Activated CD4-positive, alpha-beta memory T cell treated with anti-CD3 and anti-CD28 coated beads, Interleukin-2, amount 10 ng/mL, durations not matched to agents 7 days and 5 days (primary cell): ENCODE results near the gene PRR11. TPM values are rescaled to one million over a fixed set of nuclear protein-coding genes. Genes with fewer than 3 reads are reported as not detected.
"Not testable (repeated sequence)": the region's sequence is repeated elsewhere in the genome, so short reads cannot be mapped to it uniquely, and the experiment has no call there.

ENCODE experiments used
- CTCF ChIA-PET: fragments of 350-600 bp; sonication (Branson Sonifier 250); formaldehyde crosslinking; loops from one replicate; lab custom pipeline; 2021; ENCODE audit warnings: antibody characterized with exemption, inconsistent platforms; lab: Charles Lee
- POLR2A ChIA-PET: fragments of 350-600 bp; sonication (Branson Sonifier 250); formaldehyde crosslinking; loops from one replicate; lab custom pipeline; 2021; ENCODE audit warnings: antibody characterized with exemption; lab: Charles Lee
- DNase-seq: peaks from one replicate; pipeline ENCODE4 v3.0.0-alpha.2; 2020
- H3K27ac Mint-ChIP-seq: one replicate; pipeline ENCODE4 v1.8.0; 2021; ENCODE audit warnings: mild to moderate bottlenecking, mixed read lengths
- H3K27me3 Mint-ChIP-seq: one replicate; pipeline ENCODE4 v1.8.0; 2021; ENCODE audit warnings: mixed read lengths
- H3K36me3 Mint-ChIP-seq: one replicate; pipeline ENCODE4 v1.8.0; 2021; ENCODE audit warnings: low read depth, mixed read lengths
- H3K4me1 Mint-ChIP-seq: one replicate; pipeline ENCODE4 v1.8.0; 2021; ENCODE audit warnings: mixed read lengths
- H3K4me3 Mint-ChIP-seq: one replicate; pipeline ENCODE4 v1.8.0; 2021; ENCODE audit warnings: mild to moderate bottlenecking, mixed read lengths
- H3K9me3 Mint-ChIP-seq: one replicate; pipeline ENCODE4 v1.8.0; 2021; ENCODE audit warnings: mixed read lengths
- total RNA-seq, 2 experiments: library from RNA; stranded (reverse); gene quantifications; one replicate each; pipeline ENCODE4 v1.2.3, GENCODE V29; 2021

PRR11 gene
- total RNA-seq, 2 experiments from 2014 or later: 68.2 to 70.6 TPM

GRCh38 chr17:59185997-59186396 is 30.5 kb downstream of the PRR11 start:
- POLR2A ChIA-PET: no interaction called here
- H3K4me3 Mint-ChIP-seq: no peak overlapping the region
- no peak overlapping the region for H3K27ac Mint-ChIP-seq
- DNase-seq: no peak
- H3K9me3 Mint-ChIP-seq: no peaks in the 10 kb centered on the region
- no peaks in the 10 kb centered on the region for H3K27me3 Mint-ChIP-seq
- no peaks in the 10 kb centered on the region for H3K4me1 Mint-ChIP-seq
- H3K36me3 Mint-ChIP-seq: peaks cover 66% of the 10 kb centered on the region
- CTCF ChIA-PET: interaction anchor here (0.6 kb wide), 1 partner anchor 47 kb away, joined by 5 read pairs; no protein-coding TSS in a partner anchor

GRCh38 chr17:59186850-59187249 is 31.3 kb downstream of the PRR11 start:
- ChIA-PET CTCF (no interaction called here), POLR2A (no interaction called here)
- Mint-ChIP-seq H3K36me3 (peaks cover 65% of the 10 kb centered on the region), H3K4me3 (no peak overlapping the region), H3K27ac (no peak overlapping the region), H3K9me3 (no peaks in the 10 kb centered on the region), H3K4me1 (no peaks in the 10 kb centered on the region), H3K27me3 (no peaks in the 10 kb centered on the region)
- no peak for DNase-seq

GRCh38 chr17:59190806-59191205 is 35.3 kb downstream of the PRR11 start:
- Mint-ChIP-seq H3K4me1 (no peaks in the 10 kb centered on the region), H3K36me3 (peaks cover 63% of the 10 kb centered on the region), H3K9me3 (no peaks in the 10 kb centered on the region), H3K4me3 (no peak overlapping the region), H3K27ac (no peak overlapping the region), H3K27me3 (no peaks in the 10 kb centered on the region)
- ChIA-PET POLR2A (interaction anchor here (1.9 kb wide), 1 partner anchor 20 kb away, joined by 5 read pairs; no protein-coding TSS in a partner anchor), CTCF (no interaction called here)
- no peak for DNase-seq

- DNase-seq: no peak
- ChIA-PET POLR2A (interaction anchor here (1.2 kb wide), 1 partner anchor 18 kb away, joined by 4 read pairs; no protein-coding TSS in a partner anchor), CTCF (interaction anchor here (0.6 kb wide), 1 partner anchor 16 kb away, joined by 5 read pairs; the partner anchor contains the start of gene SMG8)
Measured at GRCh38 chr17:59193336-59193862, 37.9 kb downstream of the PRR11 start.

GRCh38 chr17:59199398-59199797 is 43.9 kb downstream of the PRR11 start:
- Mint-ChIP-seq H3K36me3 (peaks cover 47% of the 10 kb centered on the region), H3K9me3 (no peaks in the 10 kb centered on the region), H3K27ac (no peak overlapping the region), H3K27me3 (no peaks in the 10 kb centered on the region), H3K4me3 (no peak overlapping the region), H3K4me1 (no peaks in the 10 kb centered on the region)
- ChIA-PET POLR2A (no interaction called here), CTCF (no interaction called here)
- DNase-seq: no peak

More at GRCh38 chr17:59193336-59193862, 37.9 kb downstream of the PRR11 start:
- no peaks in the 10 kb centered on the region for H3K4me1 Mint-ChIP-seq
- no peak overlapping the region for H3K27ac Mint-ChIP-seq
- H3K9me3 Mint-ChIP-seq: no peaks in the 10 kb centered on the region
- peaks cover 51% of the 10 kb centered on the region for H3K36me3 Mint-ChIP-seq
- no peaks in the 10 kb centered on the region for H3K27me3 Mint-ChIP-seq
- no peak overlapping the region for H3K4me3 Mint-ChIP-seq

- ChIA-PET CTCF (no interaction called here), POLR2A (interaction anchor here (1.6 to 1.7 kb wide), 2 partner anchors 8 to 10 kb away, joined by 3 to 5 read pairs; partner anchors contain the start of gene SMG8)
- Mint-ChIP-seq H3K27ac (no peak overlapping the region), H3K36me3 (peaks cover 38% of the 10 kb centered on the region), H3K4me1 (no peaks in the 10 kb centered on the region), H3K9me3 (no peaks in the 10 kb centered on the region), H3K4me3 (no peak overlapping the region), H3K27me3 (no peaks in the 10 kb centered on the region)
- no peak for DNase-seq
Measured at GRCh38 chr17:59202320-59202719, 46.8 kb downstream of the PRR11 start.

- no peak overlapping the region for H3K27ac Mint-ChIP-seq
- POLR2A ChIA-PET: interaction anchor here (1.3 to 3.6 kb wide), 4 partner anchors 9 to 588 kb away, joined by 4 to 38 read pairs (median 4); partner anchors contain the start of genes PRR11, SKA2 and SMG8
- no peak for DNase-seq
- CTCF ChIA-PET: interaction anchor here (0.9 to 1.1 kb wide), 3 partner anchors 9 to 110 kb away, joined by 4 to 20 read pairs (median 5); partner anchors contain the start of gene SMG8
- H3K9me3 Mint-ChIP-seq: no peaks in the 10 kb centered on the region
- H3K4me1 Mint-ChIP-seq: peaks cover 18% of the 10 kb centered on the region
- H3K36me3 Mint-ChIP-seq: peaks cover 10% of the 10 kb centered on the region
- no peaks in the 10 kb centered on the region for H3K27me3 Mint-ChIP-seq
- H3K4me3 Mint-ChIP-seq: peak overlapping the region; percentile 89
Measured at GRCh38 chr17:59219370-59219769, 63.8 kb downstream of the PRR11 start.

- DNase-seq: no peak
- CTCF ChIA-PET: interaction anchor here (0.5 to 1.1 kb wide), 15 partner anchors 9 to 340 kb away, joined by 3 to 20 read pairs (median 3); partner anchors contain the start of gene SMG8
- H3K36me3 Mint-ChIP-seq: peaks cover 5% of the 10 kb centered on the region
- no peaks in the 10 kb centered on the region for H3K27me3 Mint-ChIP-seq
- H3K4me1 Mint-ChIP-seq: peaks cover 14% of the 10 kb centered on the region
- peak overlapping the region; percentile 34 for H3K27ac Mint-ChIP-seq
- POLR2A ChIA-PET: interaction anchor here (0.7 to 3.6 kb wide), 6 partner anchors 10 to 588 kb away, joined by 3 to 38 read pairs (median 4); partner anchors contain the start of genes PRR11, SKA2 and SMG8
- H3K4me3 Mint-ChIP-seq: peak overlapping the region; percentile 89
- no peaks in the 10 kb centered on the region for H3K9me3 Mint-ChIP-seq
Measured at GRCh38 chr17:59219992-59220327, 64.4 kb downstream of the PRR11 start.

- peak; percentile 97 for DNase-seq
- Mint-ChIP-seq H3K27ac (peak within 1 kb of the TSS; percentile 64), H3K4me3 (peak within 1 kb of the TSS; percentile 89), H3K4me1 (peaks cover 14% of the 10 kb centered on the region), H3K9me3 (no peaks in the 10 kb centered on the region), H3K27me3 (no peaks in the 10 kb centered on the region), H3K36me3 (peaks cover 4% of the 10 kb centered on the region)
- CTCF ChIA-PET: interaction anchor here (0.5 to 1.1 kb wide), 16 partner anchors 8 to 340 kb away, joined by 3 to 20 read pairs (median 3); partner anchors contain the start of gene SMG8
- POLR2A ChIA-PET: interaction anchor here (0.6 to 3.6 kb wide), 7 partner anchors 10 to 589 kb away, joined by 3 to 38 read pairs (median 4); partner anchors contain the start of genes PRR11, SKA2 and SMG8
Measured at GRCh38 chr17:59220328-59221158, 65.0 kb downstream of the PRR11 start, which contains the start of gene GDPD1. TSS of gene GDPD1 (plus strand) at chr17:59220511. CDS start at chr17:59220610, 99 bp downstream.

GRCh38 chr17:59221159-59221847 is 65.8 kb downstream of the PRR11 start:
- peaks cover 14% of the 10 kb centered on the region for H3K4me1 Mint-ChIP-seq
- ChIA-PET CTCF (interaction anchor here (0.6 to 1.0 kb wide), 2 partner anchors 96 to 215 kb away, joined by 4 read pairs; no protein-coding TSS in a partner anchor), POLR2A (interaction anchor here (3.6 kb wide), 1 partner anchor 11 kb away, joined by 38 read pairs; the partner anchor contains the start of gene SMG8)
- H3K36me3 Mint-ChIP-seq: peaks cover 4% of the 10 kb centered on the region
- H3K27ac Mint-ChIP-seq: peak overlapping the region; percentile 64
- H3K4me3 Mint-ChIP-seq: peak overlapping the region; percentile 89
- H3K9me3 Mint-ChIP-seq: no peaks in the 10 kb centered on the region
- no peaks in the 10 kb centered on the region for H3K27me3 Mint-ChIP-seq
- no peak for DNase-seq

GRCh38 chr17:59223813-59224212 is 68.3 kb downstream of the PRR11 start:
- CTCF ChIA-PET: no interaction called here
- Mint-ChIP-seq H3K9me3 (no peaks in the 10 kb centered on the region), H3K27ac (no peak overlapping the region), H3K4me3 (no peak overlapping the region), H3K4me1 (peaks cover 14% of the 10 kb centered on the region), H3K36me3 (peaks cover 4% of the 10 kb centered on the region), H3K27me3 (no peaks in the 10 kb centered on the region)
- POLR2A ChIA-PET: interaction anchor here (1.3 kb wide), 1 partner anchor 593 kb away, joined by 3 read pairs; no protein-coding TSS in a partner anchor
- DNase-seq: no peak

GRCh38 chr17:59228588-59228987 is 73.0 kb downstream of the PRR11 start:
- H3K9me3 Mint-ChIP-seq, H3K27me3 Mint-ChIP-seq, H3K27ac Mint-ChIP-seq, H3K36me3 Mint-ChIP-seq, DNase-seq, H3K4me1 Mint-ChIP-seq, H3K4me3 Mint-ChIP-seq: not testable (repeated sequence)
- ChIA-PET CTCF (interaction anchor here (1.0 to 2.5 kb wide), 3 partner anchors 9 to 82 kb away, joined by 3 to 6 read pairs (median 4); partner anchors contain the start of gene GDPD1), POLR2A (interaction anchor here (0.6 to 1.1 kb wide), 4 partner anchors 9 to 73 kb away, joined by 3 to 5 read pairs (median 4); partner anchors contain the start of gene PRR11)
